Measurements from ENCODE around the gene DEPDC1. TPM values are rescaled to one million over a fixed set of nuclear protein-coding genes. Genes with fewer than 3 reads are reported as not detected.

Gene DEPDC1
- total RNA-seq, 2 experiments from 2014 or later, result not detected

DNA sequence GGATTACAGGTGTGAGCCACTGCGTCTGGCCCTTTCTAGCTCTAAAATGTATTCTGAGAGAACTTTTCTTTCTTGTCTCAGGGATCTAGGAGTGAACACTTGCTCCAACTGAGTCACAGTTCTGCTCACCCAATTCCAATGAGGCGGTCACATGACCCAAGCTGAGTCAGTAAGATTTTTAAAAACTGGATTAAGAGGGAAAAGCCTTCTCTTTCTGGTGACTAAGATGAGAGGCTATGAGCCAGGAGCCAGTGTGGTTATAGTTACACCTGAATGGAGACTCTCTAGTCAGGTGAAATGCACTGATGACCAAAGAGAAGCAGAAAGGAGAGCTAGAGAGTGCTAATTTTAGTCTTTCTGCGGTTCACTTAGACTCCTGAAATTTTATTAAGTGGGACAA is 9.5 kb upstream of the DEPDC1 start:
- H3K4me1 ChIP-seq (ENCODE audit: insufficient read depth, low read length), result no peaks in the 10 kb centered on the region
- Mint-ChIP-seq H3K27me3 (no peaks in the 10 kb centered on the region), H3K27ac (no peak overlapping the region), H3K9me3 (peaks cover 6% of the 10 kb centered on the region), H3K4me3 (no peak overlapping the region), H3K36me3 (ENCODE audit: low read depth) (no peaks in the 10 kb centered on the region), H3K4me1 (ENCODE audit: low read depth) (no peaks in the 10 kb centered on the region)
- intact Hi-C loops (cut with DNase I, micrococcal nuclease), result no loop called here
- H3K4me3 ChIP-seq (ENCODE audit: low read length), result no peak overlapping the region
- no peak for TF ChIP-seq CTCF (IDR thresholded peaks at IDR 0.05)
- no peak for ATAC-seq (ENCODE audit: poor library complexity)
- CTCF ChIA-PET, result interaction anchor here (0.6 kb wide), 1 partner anchor 9 kb away, joined by 3 read pairs; no protein-coding TSS in a partner anchor
- no peak for DNase-seq
- H3K27me3 ChIP-seq (ENCODE audit: control insufficient read depth in 1 of 2, insufficient read depth in 2 of 2, low read length in 2 of 2), result no peaks in the 10 kb centered on the region
- POLR2A ChIA-PET, result no interaction called here
- no peaks in the 10 kb centered on the region for H3K9me3 ChIP-seq (ENCODE audit: control insufficient read depth in 1 of 2, insufficient read depth in 1 of 2, low read length in 2 of 2)
- H3K36me3 ChIP-seq (ENCODE audit: insufficient read depth, low read length), result no peaks in the 10 kb centered on the region
- H3K27ac ChIP-seq (ENCODE audit: low read depth in 1 of 2, low read length in 2 of 2), result no peak overlapping the region

GRCh38 chr1:68503085-68503484 is 6.2 kb upstream of the DEPDC1 start:
- H3K36me3 Mint-ChIP-seq (ENCODE audit: low read depth), result no peaks in the 10 kb centered on the region

GRCh38 chr1:68497358-68497698 is 446 bp upstream of the DEPDC1 start:
- Histone ChIP-seq H3K27ac (ENCODE audit: low read depth in 1 of 2, low read length in 2 of 2) (no peak overlapping the region), H3K4me3 (ENCODE audit: low read length) (peak overlapping the region; percentile 72), H3K36me3 (ENCODE audit: insufficient read depth, low read length) (no peaks in the 10 kb centered on the region), H3K4me1 (ENCODE audit: insufficient read depth, low read length) (peaks cover 14% of the 10 kb centered on the region), H3K27me3 (ENCODE audit: control insufficient read depth in 1 of 2, insufficient read depth in 2 of 2, low read length in 2 of 2) (peaks cover 0 to 6% of the 10 kb centered on the region in 2 experiments), H3K9me3 (ENCODE audit: control insufficient read depth in 1 of 2, insufficient read depth in 1 of 2, low read length in 2 of 2) (peaks cover 0 to 6% of the 10 kb centered on the region in 2 experiments)
- POLR2A ChIA-PET, result interaction anchor here (0.6 kb wide), 1 partner anchor 23 kb away, joined by 3 read pairs; no protein-coding TSS in a partner anchor
- Mint-ChIP-seq H3K27me3 (peaks cover 15% of the 10 kb centered on the region), H3K36me3 (ENCODE audit: low read depth) (no peaks in the 10 kb centered on the region), H3K27ac (no peak overlapping the region), H3K4me1 (ENCODE audit: low read depth) (peaks cover 22% of the 10 kb centered on the region), H3K9me3 (no peaks in the 10 kb centered on the region), H3K4me3 (peak overlapping the region; percentile 88)
- CTCF ChIA-PET, result interaction anchor here (0.5 kb wide), 1 partner anchor 9 kb away, joined by 3 read pairs; no protein-coding TSS in a partner anchor
- DNase-seq (no peak), ATAC-seq (ENCODE audit: poor library complexity) (no peak)
- intact Hi-C loops (cut with DNase I, micrococcal nuclease), result no loop called here
- no peak for TF ChIP-seq CTCF (IDR thresholded peaks at IDR 0.05)

More at GRCh38 chr1:68503085-68503484, 6.2 kb upstream of the DEPDC1 start:
- Mint-ChIP-seq H3K27me3 (peaks cover 7% of the 10 kb centered on the region), H3K9me3 (peaks cover 6% of the 10 kb centered on the region), H3K4me3 (no peak overlapping the region), H3K27ac (no peak overlapping the region), H3K4me1 (ENCODE audit: low read depth) (no peaks in the 10 kb centered on the region)
- no peaks in the 10 kb centered on the region for H3K9me3 ChIP-seq (ENCODE audit: control insufficient read depth in 1 of 2, insufficient read depth in 1 of 2, low read length in 2 of 2)
- no peak for TF ChIP-seq CTCF (IDR thresholded peaks at IDR 0.05)
- H3K27me3 ChIP-seq (ENCODE audit: control insufficient read depth in 1 of 2, insufficient read depth in 2 of 2, low read length in 2 of 2), result no peaks in the 10 kb centered on the region
- no peak for DNase-seq
- CTCF ChIA-PET, result no interaction called here
- POLR2A ChIA-PET, result no interaction called here
- no peak overlapping the region for H3K4me3 ChIP-seq (ENCODE audit: low read length)
- no peaks in the 10 kb centered on the region for H3K36me3 ChIP-seq (ENCODE audit: insufficient read depth, low read length)
- H3K27ac ChIP-seq (ENCODE audit: low read depth in 1 of 2, low read length in 2 of 2), result no peak overlapping the region
- no peaks in the 10 kb centered on the region for H3K4me1 ChIP-seq (ENCODE audit: insufficient read depth, low read length)
- intact Hi-C loops (cut with DNase I, micrococcal nuclease), result no loop called here
- no peak for ATAC-seq (ENCODE audit: poor library complexity)

Measured in CD4-positive, alpha-beta T cell (primary cell).